WTC11 (cell line): ENCODE measurements around the gene FYCO1. TPM values are rescaled to one million over a fixed set of nuclear protein-coding genes. Genes with fewer than 3 reads are reported as not detected.

Experiments used
- ATAC-seq: fragments of 200-7000 bp; cut with Tn5 transposase; 2 replicates; pipeline ENCODE4 v1.10.0; 2021; ENCODE audit warnings: mild to moderate bottlenecking, moderate library complexity
- CTCF ChIA-PET: fragments of 300-600 bp; sonication (Branson Sonifier 250); formaldehyde crosslinking; loops from one replicate; lab custom pipeline; 2021; ENCODE audit warnings: antibody characterized with exemption; lab: Charles Lee
- POLR2A ChIA-PET: fragments of 350-600 bp; sonication (Branson Sonifier 250); formaldehyde crosslinking; loops from one replicate; lab custom pipeline; 2021; ENCODE audit warnings: antibody characterized with exemption; lab: Charles Lee
- DNase-seq: peaks from one replicate; pipeline ENCODE4 v3.0.0; 2021; ENCODE audit warnings: low spot score
- H3K27ac Mint-ChIP-seq: 2 replicates; pipeline ENCODE4 v1.8.0; 2021; ENCODE audit warnings: mixed read lengths
- H3K27me3 Mint-ChIP-seq: 2 replicates; pipeline ENCODE4 v1.8.0; 2021; ENCODE audit warnings: low read depth, mild to moderate bottlenecking, moderate library complexity, mixed read lengths
- H3K36me3 Mint-ChIP-seq: 2 replicates; pipeline ENCODE4 v1.8.0; 2021; ENCODE audit warnings: mixed read lengths
- H3K4me1 Mint-ChIP-seq: 2 replicates; pipeline ENCODE4 v1.8.0; 2022; ENCODE audit warnings: mixed read lengths
- H3K4me3 Mint-ChIP-seq: 2 replicates; pipeline ENCODE4 v1.8.0; 2021; ENCODE audit warnings: mild to moderate bottlenecking, moderate library complexity, mixed read lengths
- H3K9me3 Mint-ChIP-seq: 2 replicates; pipeline ENCODE4 v1.8.0; 2021; ENCODE audit warnings: mixed read lengths
- ESRRA ChIP-seq: sonication (generic); formaldehyde crosslinking; IDR thresholded peaks from 2 replicates; pipeline ENCODE4 v1.8.1; 2022; ENCODE audit warnings: mild to moderate bottlenecking, missing genetic modification reagents, borderline replicate concordance
- GRHL2 ChIP-seq: fragments of 250-450 bp; sonication (Bioruptor Pico); IDR thresholded peaks from 2 replicates; pipeline ENCODE4 v1.8.0; 2022; ENCODE audit warnings: mild to moderate bottlenecking, moderate library complexity; ENCODE audit not compliant: insufficient replicate concordance, severe bottlenecking
- HMGA2 ChIP-seq: fragments of 250-450 bp; sonication (Bioruptor Pico); IDR thresholded peaks from 2 replicates; pipeline ENCODE4 v1.4.0; 2021; ENCODE audit warnings: mild to moderate bottlenecking, moderate library complexity
- MYBL2 ChIP-seq: sonication (generic); formaldehyde crosslinking; IDR thresholded peaks from 2 replicates; pipeline ENCODE4 v1.8.1; 2023; ENCODE audit warnings: mild to moderate bottlenecking, moderate library complexity, missing genetic modification reagents
- NFE2L1 ChIP-seq: sonication (generic); formaldehyde crosslinking; IDR thresholded peaks from 2 replicates; pipeline ENCODE4 v1.8.1; 2023; ENCODE audit warnings: missing genetic modification reagents
- NFYB ChIP-seq: sonication (generic); formaldehyde crosslinking; conservative IDR thresholded peaks from 2 replicates; pipeline ENCODE4 v1.8.0; 2022; ENCODE audit warnings: low read depth, missing genetic modification reagents
- NR2C2 ChIP-seq: sonication (generic); formaldehyde crosslinking; IDR thresholded peaks from 2 replicates; pipeline ENCODE4 v1.8.0; 2022; ENCODE audit warnings: mild to moderate bottlenecking, missing genetic modification reagents
- TCF7 ChIP-seq: sonication (generic); formaldehyde crosslinking; IDR thresholded peaks from 2 replicates; pipeline ENCODE4 v1.8.0; 2022; ENCODE audit warnings: mild to moderate bottlenecking, low read depth, missing genetic modification reagents, moderate library complexity
- ZNF317 ChIP-seq: sonication (generic); formaldehyde crosslinking; IDR thresholded peaks from 2 replicates; pipeline ENCODE4 v1.8.1; 2023; ENCODE audit warnings: low read depth, mild to moderate bottlenecking, moderate library complexity, missing genetic modification reagents, borderline replicate concordance
- ZNF396 ChIP-seq: fragments of 250-450 bp; sonication (Bioruptor Pico); IDR thresholded peaks from 2 replicates; pipeline ENCODE4 v1.8.0; 2021; ENCODE audit warnings: mild to moderate bottlenecking, moderate library complexity, borderline replicate concordance
- ZNF416 ChIP-seq: fragments of 250-450 bp; sonication (Bioruptor Pico); IDR thresholded peaks from 2 replicates; pipeline ENCODE4 v1.9.0; 2021; ENCODE audit warnings: mild to moderate bottlenecking, inconsistent platforms
- total RNA-seq: library from RNA; stranded (reverse); gene quantifications from 3 replicates; pipeline ENCODE4 v1.2.3, GENCODE V29; 2021
- TF ChIP-seq, protein P1 (sequence below): sonication (generic); formaldehyde crosslinking; IDR thresholded peaks from 2 replicates; pipeline ENCODE4 v1.8.0; 2022; ENCODE audit warnings: mild to moderate bottlenecking, missing genetic modification reagents
- TF ChIP-seq, protein P2 (sequence below): sonication (generic); formaldehyde crosslinking; IDR thresholded peaks from 2 replicates; pipeline ENCODE4 v1.8.0; 2022; ENCODE audit warnings: mild to moderate bottlenecking, missing genetic modification reagents
- TF ChIP-seq, protein P3 (sequence below): sonication (generic); formaldehyde crosslinking; IDR thresholded peaks from 2 replicates; pipeline ENCODE4 v1.8.0; 2022; ENCODE audit warnings: mild to moderate bottlenecking, missing genetic modification reagents
- TF ChIP-seq, protein P4 (sequence below): sonication (generic); formaldehyde crosslinking; IDR thresholded peaks from 2 replicates; pipeline ENCODE4 v1.8.1; 2023; ENCODE audit warnings: mild to moderate bottlenecking, missing genetic modification reagents, borderline replicate concordance
- TF ChIP-seq, protein P5 (sequence below): sonication (generic); formaldehyde crosslinking; IDR thresholded peaks from 2 replicates; pipeline ENCODE4 v1.8.0; 2023; ENCODE audit warnings: missing genetic modification reagents, mild to moderate bottlenecking, borderline replicate concordance
- TF ChIP-seq, protein P6 (sequence below): sonication (generic); formaldehyde crosslinking; conservative IDR thresholded peaks from 2 replicates; pipeline ENCODE4 v1.8.1; 2022; ENCODE audit warnings: mild to moderate bottlenecking, missing genetic modification reagents
- TF ChIP-seq, protein P7 (sequence below): fragments of 250-450 bp; sonication (Bioruptor Pico); IDR thresholded peaks from 2 replicates; pipeline ENCODE4 v1.9.0; 2021; ENCODE audit warnings: moderate library complexity, mild to moderate bottlenecking, inconsistent platforms, borderline replicate concordance

The FYCO1 gene
- total RNA-seq, 1 experiment from 2014 or later, result 13.9 TPM

DNA sequence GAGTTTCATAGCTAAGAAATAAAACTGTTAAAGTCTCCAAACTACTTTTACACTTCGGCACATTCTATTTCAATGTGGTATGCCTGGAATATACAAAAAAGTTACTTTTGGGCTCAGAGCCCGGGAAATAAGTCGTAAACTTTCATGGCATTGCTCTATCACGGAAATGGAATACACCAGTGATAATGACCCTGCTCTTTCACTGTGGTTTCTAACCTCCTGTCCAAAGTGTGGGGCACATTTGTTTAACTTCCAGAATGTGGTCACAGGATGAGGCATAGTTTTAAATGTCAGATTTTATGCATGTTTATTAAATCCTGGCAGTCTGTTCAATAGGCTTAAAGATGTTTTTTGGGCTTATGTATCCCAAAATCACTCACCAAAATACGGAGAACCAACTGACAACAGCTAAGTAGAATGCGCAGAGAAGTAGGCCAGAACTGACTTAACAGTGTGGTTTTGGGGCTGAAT is 47.3 kb downstream of the FYCO1 start:
- TF ChIP-seq, protein P1, sequence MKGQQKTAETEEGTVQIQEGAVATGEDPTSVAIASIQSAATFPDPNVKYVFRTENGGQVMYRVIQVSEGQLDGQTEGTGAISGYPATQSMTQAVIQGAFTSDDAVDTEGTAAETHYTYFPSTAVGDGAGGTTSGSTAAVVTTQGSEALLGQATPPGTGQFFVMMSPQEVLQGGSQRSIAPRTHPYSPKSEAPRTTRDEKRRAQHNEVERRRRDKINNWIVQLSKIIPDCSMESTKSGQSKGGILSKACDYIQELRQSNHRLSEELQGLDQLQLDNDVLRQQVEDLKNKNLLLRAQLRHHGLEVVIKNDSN (CRISPR knock-in tag), result no peak
- TF ChIP-seq, protein P2, sequence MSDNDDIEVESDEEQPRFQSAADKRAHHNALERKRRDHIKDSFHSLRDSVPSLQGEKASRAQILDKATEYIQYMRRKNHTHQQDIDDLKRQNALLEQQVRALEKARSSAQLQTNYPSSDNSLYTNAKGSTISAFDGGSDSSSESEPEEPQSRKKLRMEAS, result no peak
- TF ChIP-seq, protein P3, sequence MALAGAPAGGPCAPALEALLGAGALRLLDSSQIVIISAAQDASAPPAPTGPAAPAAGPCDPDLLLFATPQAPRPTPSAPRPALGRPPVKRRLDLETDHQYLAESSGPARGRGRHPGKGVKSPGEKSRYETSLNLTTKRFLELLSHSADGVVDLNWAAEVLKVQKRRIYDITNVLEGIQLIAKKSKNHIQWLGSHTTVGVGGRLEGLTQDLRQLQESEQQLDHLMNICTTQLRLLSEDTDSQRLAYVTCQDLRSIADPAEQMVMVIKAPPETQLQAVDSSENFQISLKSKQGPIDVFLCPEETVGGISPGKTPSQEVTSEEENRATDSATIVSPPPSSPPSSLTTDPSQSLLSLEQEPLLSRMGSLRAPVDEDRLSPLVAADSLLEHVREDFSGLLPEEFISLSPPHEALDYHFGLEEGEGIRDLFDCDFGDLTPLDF (CRISPR knock-in tag), result no peak
- TF ChIP-seq ESRRA (CRISPR knock-in tag) (no peak), MYBL2 (CRISPR knock-in tag) (no peak), GRHL2 (CRISPR knock-in tag) (no peak), ZNF317 (CRISPR knock-in tag) (no peak), TCF7 (CRISPR knock-in tag) (no peak), ZNF396 (CRISPR knock-in tag) (no peak), NFE2L1 (CRISPR knock-in tag) (no peak), NR2C2 (CRISPR knock-in tag) (no peak), NFYB (CRISPR knock-in tag) (no peak), ZNF416 (no peak), HMGA2 (CRISPR knock-in tag) (no peak)
- TF ChIP-seq, protein P4, sequence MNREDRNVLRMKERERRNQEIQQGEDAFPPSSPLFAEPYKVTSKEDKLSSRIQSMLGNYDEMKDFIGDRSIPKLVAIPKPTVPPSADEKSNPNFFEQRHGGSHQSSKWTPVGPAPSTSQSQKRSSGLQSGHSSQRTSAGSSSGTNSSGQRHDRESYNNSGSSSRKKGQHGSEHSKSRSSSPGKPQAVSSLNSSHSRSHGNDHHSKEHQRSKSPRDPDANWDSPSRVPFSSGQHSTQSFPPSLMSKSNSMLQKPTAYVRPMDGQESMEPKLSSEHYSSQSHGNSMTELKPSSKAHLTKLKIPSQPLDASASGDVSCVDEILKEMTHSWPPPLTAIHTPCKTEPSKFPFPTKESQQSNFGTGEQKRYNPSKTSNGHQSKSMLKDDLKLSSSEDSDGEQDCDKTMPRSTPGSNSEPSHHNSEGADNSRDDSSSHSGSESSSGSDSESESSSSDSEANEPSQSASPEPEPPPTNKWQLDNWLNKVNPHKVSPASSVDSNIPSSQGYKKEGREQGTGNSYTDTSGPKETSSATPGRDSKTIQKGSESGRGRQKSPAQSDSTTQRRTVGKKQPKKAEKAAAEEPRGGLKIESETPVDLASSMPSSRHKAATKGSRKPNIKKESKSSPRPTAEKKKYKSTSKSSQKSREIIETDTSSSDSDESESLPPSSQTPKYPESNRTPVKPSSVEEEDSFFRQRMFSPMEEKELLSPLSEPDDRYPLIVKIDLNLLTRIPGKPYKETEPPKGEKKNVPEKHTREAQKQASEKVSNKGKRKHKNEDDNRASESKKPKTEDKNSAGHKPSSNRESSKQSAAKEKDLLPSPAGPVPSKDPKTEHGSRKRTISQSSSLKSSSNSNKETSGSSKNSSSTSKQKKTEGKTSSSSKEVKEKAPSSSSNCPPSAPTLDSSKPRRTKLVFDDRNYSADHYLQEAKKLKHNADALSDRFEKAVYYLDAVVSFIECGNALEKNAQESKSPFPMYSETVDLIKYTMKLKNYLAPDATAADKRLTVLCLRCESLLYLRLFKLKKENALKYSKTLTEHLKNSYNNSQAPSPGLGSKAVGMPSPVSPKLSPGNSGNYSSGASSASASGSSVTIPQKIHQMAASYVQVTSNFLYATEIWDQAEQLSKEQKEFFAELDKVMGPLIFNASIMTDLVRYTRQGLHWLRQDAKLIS (CRISPR knock-in tag), result no peak
- TF ChIP-seq, protein P5, sequence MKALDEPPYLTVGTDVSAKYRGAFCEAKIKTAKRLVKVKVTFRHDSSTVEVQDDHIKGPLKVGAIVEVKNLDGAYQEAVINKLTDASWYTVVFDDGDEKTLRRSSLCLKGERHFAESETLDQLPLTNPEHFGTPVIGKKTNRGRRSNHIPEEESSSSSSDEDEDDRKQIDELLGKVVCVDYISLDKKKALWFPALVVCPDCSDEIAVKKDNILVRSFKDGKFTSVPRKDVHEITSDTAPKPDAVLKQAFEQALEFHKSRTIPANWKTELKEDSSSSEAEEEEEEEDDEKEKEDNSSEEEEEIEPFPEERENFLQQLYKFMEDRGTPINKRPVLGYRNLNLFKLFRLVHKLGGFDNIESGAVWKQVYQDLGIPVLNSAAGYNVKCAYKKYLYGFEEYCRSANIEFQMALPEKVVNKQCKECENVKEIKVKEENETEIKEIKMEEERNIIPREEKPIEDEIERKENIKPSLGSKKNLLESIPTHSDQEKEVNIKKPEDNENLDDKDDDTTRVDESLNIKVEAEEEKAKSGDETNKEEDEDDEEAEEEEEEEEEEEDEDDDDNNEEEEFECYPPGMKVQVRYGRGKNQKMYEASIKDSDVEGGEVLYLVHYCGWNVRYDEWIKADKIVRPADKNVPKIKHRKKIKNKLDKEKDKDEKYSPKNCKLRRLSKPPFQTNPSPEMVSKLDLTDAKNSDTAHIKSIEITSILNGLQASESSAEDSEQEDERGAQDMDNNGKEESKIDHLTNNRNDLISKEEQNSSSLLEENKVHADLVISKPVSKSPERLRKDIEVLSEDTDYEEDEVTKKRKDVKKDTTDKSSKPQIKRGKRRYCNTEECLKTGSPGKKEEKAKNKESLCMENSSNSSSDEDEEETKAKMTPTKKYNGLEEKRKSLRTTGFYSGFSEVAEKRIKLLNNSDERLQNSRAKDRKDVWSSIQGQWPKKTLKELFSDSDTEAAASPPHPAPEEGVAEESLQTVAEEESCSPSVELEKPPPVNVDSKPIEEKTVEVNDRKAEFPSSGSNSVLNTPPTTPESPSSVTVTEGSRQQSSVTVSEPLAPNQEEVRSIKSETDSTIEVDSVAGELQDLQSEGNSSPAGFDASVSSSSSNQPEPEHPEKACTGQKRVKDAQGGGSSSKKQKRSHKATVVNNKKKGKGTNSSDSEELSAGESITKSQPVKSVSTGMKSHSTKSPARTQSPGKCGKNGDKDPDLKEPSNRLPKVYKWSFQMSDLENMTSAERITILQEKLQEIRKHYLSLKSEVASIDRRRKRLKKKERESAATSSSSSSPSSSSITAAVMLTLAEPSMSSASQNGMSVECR (CRISPR knock-in tag), result no peak
- TF ChIP-seq, protein P6, sequence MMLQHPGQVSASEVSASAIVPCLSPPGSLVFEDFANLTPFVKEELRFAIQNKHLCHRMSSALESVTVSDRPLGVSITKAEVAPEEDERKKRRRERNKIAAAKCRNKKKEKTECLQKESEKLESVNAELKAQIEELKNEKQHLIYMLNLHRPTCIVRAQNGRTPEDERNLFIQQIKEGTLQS (CRISPR knock-in tag), result no peak
- TF ChIP-seq, protein P7, sequence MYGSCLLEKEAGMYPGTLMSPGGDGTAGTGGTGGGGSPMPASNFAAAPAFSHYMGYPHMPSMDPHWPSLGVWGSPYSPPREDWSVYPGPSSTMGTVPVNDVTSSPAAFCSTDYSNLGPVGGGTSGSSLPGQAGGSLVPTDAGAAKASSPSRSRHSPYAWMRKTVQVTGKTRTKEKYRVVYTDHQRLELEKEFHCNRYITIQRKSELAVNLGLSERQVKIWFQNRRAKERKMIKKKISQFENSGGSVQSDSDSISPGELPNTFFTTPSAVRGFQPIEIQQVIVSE (CRISPR knock-in tag), result no peak
- Mint-ChIP-seq H3K27ac (no peak overlapping the region), H3K9me3 (no peaks in the 10 kb centered on the region), H3K27me3 (no peaks in the 10 kb centered on the region), H3K36me3 (peaks cover 55% of the 10 kb centered on the region), H3K4me3 (no peak overlapping the region), H3K4me1 (no peaks in the 10 kb centered on the region)
- POLR2A ChIA-PET, result no interaction called here
- ATAC-seq (no peak), DNase-seq (no peak)
- CTCF ChIA-PET, result interaction anchor here (0.5 to 1.0 kb wide), 2 partner anchors 10 to 849 kb away, joined by 3 to 5 read pairs; no protein-coding TSS in a partner anchor
